Measurements from ENCODE around the gene DDAH2.

DDAH2 gene

DNA sequence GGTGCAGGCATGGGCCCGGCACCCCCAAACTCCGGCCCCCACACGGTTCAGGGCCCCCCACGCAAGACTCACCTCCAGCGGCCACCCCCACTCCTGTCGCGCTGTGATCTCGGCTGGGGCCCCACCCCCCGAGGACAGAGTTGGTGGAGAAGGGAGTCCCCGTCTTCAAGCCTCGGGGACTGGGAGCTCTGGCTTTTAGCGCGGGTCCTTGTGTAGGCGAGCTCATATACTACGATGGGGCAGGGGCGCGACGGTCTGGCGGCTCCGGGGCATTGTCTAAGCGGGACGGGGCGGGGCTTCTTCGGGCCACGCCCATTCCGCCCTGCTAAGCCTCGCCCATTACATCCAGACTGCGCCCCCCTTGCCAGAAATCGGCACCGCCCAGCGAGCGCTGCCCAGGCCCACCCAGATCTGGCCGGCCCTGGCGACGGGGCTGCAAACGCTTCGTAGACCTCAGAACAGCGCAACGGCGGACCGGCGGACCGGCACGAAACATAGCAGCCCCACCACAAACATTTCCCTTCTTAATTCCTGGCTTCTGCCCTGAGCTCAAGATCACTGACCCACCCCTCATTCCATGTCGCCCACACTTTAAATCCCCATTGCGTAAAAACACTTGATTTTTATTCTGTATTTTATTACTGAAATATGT, 1.0 kb upstream of the DDAH2 start:
- DNase-seq, result peak; percentile 72

DNA sequence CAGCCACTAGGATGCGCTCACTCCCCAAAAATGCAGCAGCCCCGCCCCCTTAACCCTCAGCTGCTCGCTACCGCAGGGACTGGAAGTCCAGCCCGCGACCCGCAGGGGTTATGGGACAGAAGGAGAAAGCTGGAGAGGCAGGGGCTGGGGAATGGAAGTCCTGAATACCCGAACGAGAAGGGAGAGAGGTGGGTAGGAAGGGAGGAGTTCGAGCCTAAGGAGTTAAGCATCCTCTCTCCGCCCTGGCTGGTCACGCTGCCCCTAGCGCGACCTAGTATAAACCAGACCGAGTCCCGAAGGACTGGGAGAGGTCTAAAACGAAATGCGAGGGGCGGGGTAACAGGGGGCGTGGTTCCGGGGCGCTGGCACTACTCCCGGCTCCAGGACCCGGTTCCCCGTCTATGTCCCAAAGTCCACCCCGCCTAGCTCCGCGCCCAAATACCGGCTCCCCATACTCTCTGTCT, 448 bp upstream of the DDAH2 start:
- DNase-seq, result peak; percentile 82

- no peak for DNase-seq
Measured at GRCh38 chr6:31727717-31728671, 1.1 kb downstream of the DDAH2 start.

- DNase-seq, result peak; percentile 26
Measured at GRCh38 chr6:31727034-31727716, 1.9 kb downstream of the DDAH2 start.

GRCh38 chr6:31725502-31726350, 3.4 kb downstream of the DDAH2 start:
- DNase-seq, result no peak

- DNase-seq, result no peak
Measured at GRCh38 chr6:31723980-31724691, 5.0 kb downstream of the DDAH2 start.

DNA sequence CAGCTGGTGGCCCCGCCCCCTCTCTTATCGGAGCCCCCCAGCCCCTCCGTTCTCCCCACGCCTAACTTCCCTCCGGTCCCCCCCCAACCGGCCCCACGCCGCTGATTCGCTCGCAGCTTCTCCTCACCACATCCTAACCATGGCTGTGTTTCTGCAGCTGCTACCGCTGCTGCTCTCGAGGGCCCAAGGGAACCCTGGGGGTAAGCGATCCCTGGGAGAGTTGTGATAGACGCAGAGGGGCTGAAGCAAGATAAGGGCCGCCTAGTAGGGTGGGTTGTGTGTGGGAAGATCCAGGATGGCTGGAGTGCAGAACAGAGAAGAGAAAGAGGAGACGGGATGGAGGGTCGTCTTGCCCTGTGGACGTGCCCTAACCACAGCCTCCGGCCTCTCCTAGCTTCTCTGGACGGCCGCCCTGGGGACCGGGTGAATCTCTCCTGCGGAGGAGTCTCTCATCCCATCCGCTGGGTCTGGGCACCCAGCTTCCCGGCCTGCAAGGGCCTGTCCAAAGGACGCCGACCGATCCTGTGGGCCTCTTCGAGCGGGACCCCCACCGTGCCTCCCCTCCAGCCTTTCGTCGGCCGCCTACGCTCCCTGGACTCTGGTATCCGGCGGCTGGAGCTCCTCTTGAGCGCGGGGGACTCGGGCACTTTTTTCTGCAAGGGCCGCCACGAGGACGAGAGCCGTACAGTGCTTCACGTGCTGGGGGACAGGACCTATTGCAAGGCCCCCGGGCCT, 5.7 kb downstream of the DDAH2 start, which contains the start of gene MPIG6B:
MPIG6B (plus strand) TSS at position 129 of the 735 bp plus-strand sequence; CDS start at position 140, 11 bp downstream.
- no peak for DNase-seq

DNA sequence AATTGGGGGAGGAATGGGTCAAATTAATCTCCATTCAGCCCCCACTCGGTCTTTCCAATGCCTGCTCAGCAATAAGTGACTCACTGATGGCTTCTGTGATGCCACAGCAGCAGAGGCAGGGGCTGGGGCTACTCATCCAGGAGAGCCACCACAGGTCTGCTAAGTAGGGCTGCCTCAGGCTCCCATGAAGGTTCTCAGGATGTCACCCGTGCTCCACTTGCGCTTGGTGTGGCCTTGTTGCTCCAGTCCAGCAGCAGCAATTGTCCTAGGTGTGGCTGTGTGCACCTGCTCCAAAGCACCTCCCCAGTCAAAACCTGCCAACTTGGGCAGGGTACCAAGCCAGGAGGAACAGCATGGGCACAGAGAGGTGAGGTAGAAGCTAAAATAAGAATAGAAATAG, 6.9 kb downstream of the DDAH2 start:
- no peak for DNase-seq

- no peak for DNase-seq
Measured at GRCh38 chr6:31721351-31722020, 7.6 kb downstream of the DDAH2 start, which contains the start of gene LY6G6C. Gene LY6G6C, minus strand, starts transcription at chr6:31721746. Its CDS starts 67 bp downstream, at chr6:31721679.

DNA sequence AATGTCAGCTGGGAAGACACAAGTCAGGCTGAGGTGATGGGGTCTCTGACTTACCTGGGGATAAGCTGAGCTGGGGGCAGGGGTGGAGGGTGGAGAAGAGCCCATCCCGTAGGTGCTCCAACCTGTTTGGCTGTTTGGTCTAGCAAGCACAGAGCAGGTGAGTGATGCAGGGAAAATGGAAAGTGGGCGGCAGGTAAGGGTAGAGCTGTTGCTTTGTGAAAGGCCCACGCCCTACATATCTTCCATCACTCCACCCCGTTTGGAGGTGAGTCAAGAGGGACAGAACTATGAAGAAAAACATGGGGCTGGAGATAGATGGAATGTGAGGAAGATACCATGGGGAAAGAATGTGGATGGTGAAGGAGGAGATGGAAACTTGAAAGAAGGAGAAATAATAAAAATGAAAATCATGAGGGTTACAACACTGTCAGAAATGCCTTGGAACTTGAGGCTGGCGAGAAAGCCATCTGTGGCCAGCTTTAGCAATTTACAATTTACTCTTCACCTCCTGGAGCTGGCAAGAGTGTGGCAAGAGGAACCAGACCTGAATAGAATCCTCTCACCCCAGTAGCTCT, 8.8 kb downstream of the DDAH2 start:
- DNase-seq, result no peak

GRCh38 chr6:31719001-31719400, 10.1 kb downstream of the DDAH2 start:
- DNase-seq, result no peak

GRCh38 chr6:31718265-31718664, 10.8 kb downstream of the DDAH2 start:
- no peak for DNase-seq

GRCh38 chr6:31717499-31718222, 11.4 kb downstream of the DDAH2 start:
- no peak for DNase-seq

GRCh38 chr6:31715022-31715958, 13.8 kb downstream of the DDAH2 start, which contains the start of gene LY6G6D:
Gene LY6G6D, plus strand, starts transcription at chr6:31715348. Its CDS starts 8 bp downstream, at chr6:31715356.
- no peak for DNase-seq

DNA sequence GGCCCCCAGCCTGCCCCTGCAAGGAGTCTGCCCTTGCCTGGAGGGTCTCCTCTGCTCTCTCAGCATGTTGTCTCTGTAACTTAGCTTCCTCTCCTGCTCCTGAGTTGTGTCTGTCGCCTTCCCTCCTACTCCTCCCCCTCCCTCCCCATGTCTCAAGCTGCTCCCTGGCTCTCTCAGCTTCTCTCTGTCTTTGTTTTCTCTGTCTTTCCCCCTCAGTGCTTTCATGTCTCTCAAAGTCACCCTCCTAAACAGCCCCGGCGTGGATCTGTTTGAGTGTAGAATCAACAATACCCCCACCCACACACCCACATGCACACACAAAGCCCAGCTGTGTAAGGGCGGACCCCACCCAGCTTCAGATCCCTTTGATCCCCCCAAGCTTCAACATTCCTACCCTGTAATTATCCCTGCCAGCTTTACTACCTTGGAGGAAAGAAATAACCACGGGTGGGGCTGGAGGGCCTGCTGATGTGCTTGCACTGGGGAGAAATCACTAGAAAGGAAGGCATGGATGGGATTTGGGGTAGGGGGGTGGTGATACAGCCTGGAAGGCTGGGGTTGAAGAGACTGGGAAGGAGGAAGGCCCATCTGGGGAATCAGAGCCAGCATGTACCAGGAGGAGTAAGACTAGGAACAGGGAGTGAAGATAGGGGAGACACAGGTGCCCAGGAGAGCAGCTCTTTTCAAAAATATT, 15.0 kb downstream of the DDAH2 start:
- DNase-seq, result no peak

DNA sequence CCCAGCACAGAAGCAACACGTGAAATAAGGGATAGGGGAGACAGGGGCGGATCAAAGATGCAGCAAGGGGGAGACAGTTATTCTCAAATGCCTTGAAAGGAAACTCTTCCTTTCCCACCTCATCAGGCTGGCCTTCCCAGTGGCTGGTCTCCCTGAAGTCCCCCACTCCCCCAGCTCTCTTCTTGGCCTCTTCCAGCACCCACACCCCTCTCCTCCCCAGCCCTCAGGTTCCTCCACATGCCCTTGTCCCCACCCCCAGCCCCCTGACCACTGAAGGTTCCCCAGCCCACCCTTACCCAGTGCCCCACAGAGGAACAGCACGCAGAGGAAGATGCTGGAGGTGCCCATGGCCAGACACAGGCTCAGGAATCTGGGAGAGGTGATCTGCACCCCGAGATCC, 15.6 kb downstream of the DDAH2 start:
- DNase-seq, result no peak

DNA sequence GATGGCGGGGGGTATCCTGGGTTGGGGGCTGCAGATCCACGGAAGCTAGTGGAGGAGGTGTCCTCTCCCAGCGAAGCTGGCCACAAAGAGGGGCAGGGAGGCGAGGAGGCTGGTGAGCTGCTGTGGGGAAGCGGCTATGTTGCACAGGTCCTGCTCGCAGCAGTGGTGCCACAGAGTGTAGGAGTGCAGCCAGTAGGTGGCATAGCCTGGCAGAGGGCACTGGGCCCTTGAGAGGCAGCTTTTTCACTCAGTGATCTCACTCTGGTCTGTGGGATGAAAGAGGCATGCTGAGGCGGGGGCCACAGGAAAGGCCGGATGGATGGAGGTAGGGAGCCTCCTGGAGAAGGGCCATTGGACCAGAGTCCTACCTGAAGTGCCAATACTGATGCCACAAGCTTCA, 16.8 kb downstream of the DDAH2 start:
- no peak for DNase-seq
